Measurements from ENCODE around the gene PIEZO2.

PIEZO2 gene

DNA sequence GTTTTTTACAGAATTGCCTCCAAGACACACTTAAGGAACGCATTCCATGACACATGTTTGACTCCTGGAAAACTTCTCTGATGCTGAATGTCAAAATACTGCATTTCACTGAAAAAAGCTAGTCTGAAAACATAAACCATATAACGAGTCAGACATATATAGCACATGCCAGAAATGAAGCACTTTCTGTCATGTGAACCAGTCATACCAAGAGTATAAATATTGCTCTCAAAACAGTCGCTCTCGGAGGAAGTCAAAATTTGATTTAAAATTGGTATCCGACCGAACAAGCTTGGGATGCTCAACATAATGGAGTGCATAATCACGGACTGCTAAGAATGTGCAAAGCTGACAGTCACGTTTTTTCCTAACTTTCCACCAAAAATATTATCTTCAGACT lies 115.9 kb downstream of the PIEZO2 start:
- FAIRE-seq, result no peak
- DNase-seq (ENCODE audit: insufficient read length, low spot score), result no peak
- TF ChIP-seq POLR2AphosphoS5 (IDR thresholded peaks at IDR 0.05; ENCODE audit: low read depth, low read length) (no peak), SPI1 (IDR thresholded peaks at IDR 0.05; ENCODE audit: low read depth, low read length) (peak; percentile 21; the same call in 1 of the 2 replicates)

DNA sequence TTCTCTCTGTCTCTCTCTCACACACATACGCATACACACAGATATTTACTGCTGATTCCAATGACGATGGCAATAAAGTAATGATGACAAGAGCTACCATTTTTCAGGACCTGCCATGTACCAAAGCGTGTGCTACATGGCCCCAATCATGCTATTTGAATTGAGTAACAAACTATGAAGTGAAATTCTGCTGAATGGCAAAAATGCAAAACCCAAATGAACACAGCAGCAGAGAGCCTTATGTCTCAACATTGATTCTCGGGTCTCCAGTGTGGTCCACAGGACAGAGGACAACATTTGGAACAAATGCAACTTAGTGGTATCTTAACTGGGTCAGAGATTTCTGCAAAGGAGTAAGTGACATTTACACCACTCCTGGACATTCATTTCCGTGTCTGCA lies 117.4 kb downstream of the PIEZO2 start:
- FAIRE-seq (no peak), DNase-seq (ENCODE audit: insufficient read length, low spot score) (no peak)
- TF ChIP-seq POU2F2 (IDR thresholded peaks at IDR 0.05; ENCODE audit: low read depth, low read length) (no peak), SPI1 (IDR thresholded peaks at IDR 0.05; ENCODE audit: low read depth, low read length) (no peak), POLR2AphosphoS5 (IDR thresholded peaks at IDR 0.05; ENCODE audit: low read depth, low read length) (no peak), TAF1 (IDR thresholded peaks at IDR 0.05; ENCODE audit: low read depth, low read length) (no peak), POLR2A (IDR thresholded peaks at IDR 0.05; ENCODE audit: low read depth, low read length) (no peak), PAX5 (IDR thresholded peaks at IDR 0.05; ENCODE audit: insufficient read depth, low read length, severe bottlenecking) (no peak)

DNA sequence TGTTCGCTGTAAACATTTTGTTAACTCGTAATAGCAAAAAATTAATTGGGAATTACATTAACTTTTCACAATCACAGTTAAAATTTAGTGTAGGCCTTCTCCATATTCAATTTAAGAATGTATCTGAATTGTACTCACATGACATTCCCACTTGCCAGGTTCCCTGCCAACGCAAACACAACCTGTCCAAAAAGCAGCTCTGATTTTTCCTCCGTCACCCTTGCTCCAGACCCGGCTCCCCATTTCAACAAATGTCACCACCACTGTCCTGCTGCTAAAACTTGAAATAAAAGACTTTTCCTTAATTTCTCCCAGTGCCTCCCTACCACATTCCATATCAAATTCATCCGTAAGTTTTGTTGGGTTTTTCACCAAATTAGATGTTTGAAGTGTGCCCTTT lies 120.3 kb downstream of the PIEZO2 start:
- no peak for TF ChIP-seq POLR2A (IDR thresholded peaks at IDR 0.05; ENCODE audit: low read depth, low read length)
- no peak for TF ChIP-seq TAF1 (IDR thresholded peaks at IDR 0.05; ENCODE audit: low read depth, low read length)
- no peak for TF ChIP-seq POLR2AphosphoS5 (IDR thresholded peaks at IDR 0.05; ENCODE audit: low read depth, low read length)
- TF ChIP-seq SPI1 (IDR thresholded peaks at IDR 0.05; ENCODE audit: low read depth, low read length), result no peak
- TF ChIP-seq POU2F2 (IDR thresholded peaks at IDR 0.05; ENCODE audit: low read depth, low read length), result no peak
- no peak for TF ChIP-seq PAX5 (IDR thresholded peaks at IDR 0.05; ENCODE audit: insufficient read depth, low read length, severe bottlenecking)
- no peak for DNase-seq (ENCODE audit: insufficient read length, low spot score)
- no peak for FAIRE-seq

DNA sequence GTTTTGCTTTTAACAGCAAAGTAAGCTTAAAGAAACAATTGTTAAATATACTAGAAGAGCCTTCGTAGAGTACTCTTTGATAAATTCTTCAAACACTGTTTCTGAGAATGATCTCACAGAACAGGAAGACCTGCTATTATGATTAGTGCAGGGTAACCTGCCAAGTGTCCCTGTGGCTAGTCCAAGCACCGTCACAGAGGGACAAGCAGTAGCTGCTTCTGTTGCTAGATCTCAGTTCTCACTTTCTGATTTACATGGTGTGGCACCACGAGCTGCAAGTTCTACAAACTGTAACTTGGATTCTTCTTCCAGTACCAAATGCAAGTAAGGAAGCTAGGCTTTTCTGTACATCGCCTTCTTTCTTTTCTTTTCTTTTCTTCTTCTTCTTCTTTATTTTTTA lies 121.5 kb downstream of the PIEZO2 start:
- FAIRE-seq, result peak; percentile 96

DNA sequence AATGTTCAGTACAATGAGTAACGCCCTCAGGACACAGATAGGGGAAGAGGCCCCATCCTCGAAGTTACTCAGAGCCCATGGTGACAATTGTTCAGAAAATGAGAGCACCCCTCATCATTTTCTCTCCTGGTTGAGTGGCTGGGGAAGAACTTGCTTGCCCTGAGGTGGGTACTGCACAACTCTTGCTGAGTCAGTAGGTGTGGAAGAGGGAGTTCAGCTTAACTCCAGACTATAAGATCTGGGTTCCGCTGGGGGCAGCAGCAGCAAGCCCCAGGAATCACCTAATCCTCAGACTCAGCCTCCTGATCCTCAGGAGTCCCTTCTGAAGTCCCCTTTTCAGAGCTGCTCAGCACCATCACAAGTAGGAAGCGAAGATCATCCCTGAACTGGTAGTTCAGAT lies 123.7 kb downstream of the PIEZO2 start:
- no peak for DNase-seq (ENCODE audit: insufficient read length, low spot score)
- TF ChIP-seq PAX5 (IDR thresholded peaks at IDR 0.05; ENCODE audit: insufficient read depth, low read length, severe bottlenecking) (no peak), POLR2AphosphoS5 (IDR thresholded peaks at IDR 0.05; ENCODE audit: low read depth, low read length) (no peak), POU2F2 (IDR thresholded peaks at IDR 0.05; ENCODE audit: low read depth, low read length) (no peak), POLR2A (IDR thresholded peaks at IDR 0.05; ENCODE audit: low read depth, low read length) (no peak), TAF1 (IDR thresholded peaks at IDR 0.05; ENCODE audit: low read depth, low read length) (no peak), SPI1 (IDR thresholded peaks at IDR 0.05; ENCODE audit: low read depth, low read length) (no peak)
- no peak for FAIRE-seq

More for the DNA sequence above, 121.5 kb downstream of the PIEZO2 start:
- TF ChIP-seq POU2F2 (IDR thresholded peaks at IDR 0.05; ENCODE audit: low read depth, low read length) (no peak), SPI1 (IDR thresholded peaks at IDR 0.05; ENCODE audit: low read depth, low read length) (peak; percentile 71), POLR2AphosphoS5 (IDR thresholded peaks at IDR 0.05; ENCODE audit: low read depth, low read length) (0 out of 2 replicates have a peak, but pooled peaks have one; percentile 33), PAX5 (IDR thresholded peaks at IDR 0.05; ENCODE audit: insufficient read depth, low read length, severe bottlenecking) (no peak)
- DNase-seq (ENCODE audit: insufficient read length, low spot score), result peak; percentile 39

DNA sequence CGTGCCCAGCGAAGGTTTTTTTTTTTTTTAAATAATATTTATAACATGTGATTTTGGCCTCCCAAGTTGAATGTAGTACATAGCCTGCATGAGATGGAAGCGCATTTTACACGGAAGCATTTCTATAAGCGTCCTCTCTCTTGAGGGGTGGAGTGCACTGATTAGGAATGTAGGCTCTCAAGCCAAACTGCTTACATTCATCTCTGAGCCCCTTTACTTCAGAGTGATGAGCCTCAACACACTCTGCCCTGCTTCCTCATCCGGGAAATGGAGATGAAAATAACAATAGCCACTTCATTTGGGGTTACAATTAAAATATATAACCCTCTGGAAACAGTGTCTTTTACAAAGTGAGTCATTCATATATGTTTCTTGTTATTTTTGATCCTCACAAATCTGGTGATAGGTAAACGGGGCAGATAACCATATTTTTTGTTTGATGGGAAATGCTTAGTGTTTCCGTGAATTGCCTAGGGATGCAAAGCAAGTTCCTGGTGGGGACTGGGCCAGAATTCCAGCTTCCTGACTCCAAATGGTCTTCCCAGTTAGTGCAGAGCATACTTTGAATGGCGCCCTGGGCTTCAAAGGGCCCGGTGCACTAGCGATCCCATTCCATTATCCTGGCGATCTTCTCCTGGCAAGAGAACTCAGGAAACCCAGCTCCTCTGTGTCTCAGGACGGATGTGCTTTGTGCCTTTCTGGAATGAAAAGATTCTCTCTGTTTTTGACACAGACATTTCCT lies 124.3 kb downstream of the PIEZO2 start:
- no peak for TF ChIP-seq TAF1 (IDR thresholded peaks at IDR 0.05; ENCODE audit: low read depth, low read length)
- no peak for TF ChIP-seq POLR2A (IDR thresholded peaks at IDR 0.05; ENCODE audit: low read depth, low read length)
- TF ChIP-seq POLR2AphosphoS5 (IDR thresholded peaks at IDR 0.05; ENCODE audit: low read depth, low read length), result no peak
- no peak for TF ChIP-seq PAX5 (IDR thresholded peaks at IDR 0.05; ENCODE audit: insufficient read depth, low read length, severe bottlenecking)
- no peak for TF ChIP-seq SPI1 (IDR thresholded peaks at IDR 0.05; ENCODE audit: low read depth, low read length)
- no peak for TF ChIP-seq POU2F2 (IDR thresholded peaks at IDR 0.05; ENCODE audit: low read depth, low read length)
- FAIRE-seq, result no peak
- DNase-seq (ENCODE audit: insufficient read length, low spot score), result no peak

DNA sequence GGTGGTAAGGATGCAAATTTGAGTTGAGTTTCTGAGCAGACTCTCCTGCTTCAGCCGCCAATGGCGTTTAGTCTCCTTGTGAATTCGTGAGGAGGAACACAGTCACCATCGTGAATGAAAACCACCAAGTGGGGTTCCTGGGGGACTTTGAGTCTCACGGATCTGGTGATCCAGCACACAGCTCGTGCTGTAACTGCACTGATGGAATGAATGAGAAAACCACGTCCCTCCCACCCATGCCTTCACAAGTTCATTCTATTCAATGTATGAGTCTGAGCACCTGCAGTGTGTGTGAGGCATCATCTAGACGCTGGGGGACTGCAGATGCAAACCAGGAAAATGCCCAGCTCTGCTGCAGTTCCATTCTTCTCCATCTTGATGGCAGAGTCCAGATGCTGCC lies 127.9 kb downstream of the PIEZO2 start:
- TF ChIP-seq POLR2A (IDR thresholded peaks at IDR 0.05; ENCODE audit: low read depth, low read length) (no peak), POU2F2 (IDR thresholded peaks at IDR 0.05; ENCODE audit: low read depth, low read length) (peak; percentile 44; the same call in 1 of the 2 replicates)
- peak; percentile 48 for FAIRE-seq
- DNase-seq (ENCODE audit: insufficient read length, low spot score), result no peak

DNA sequence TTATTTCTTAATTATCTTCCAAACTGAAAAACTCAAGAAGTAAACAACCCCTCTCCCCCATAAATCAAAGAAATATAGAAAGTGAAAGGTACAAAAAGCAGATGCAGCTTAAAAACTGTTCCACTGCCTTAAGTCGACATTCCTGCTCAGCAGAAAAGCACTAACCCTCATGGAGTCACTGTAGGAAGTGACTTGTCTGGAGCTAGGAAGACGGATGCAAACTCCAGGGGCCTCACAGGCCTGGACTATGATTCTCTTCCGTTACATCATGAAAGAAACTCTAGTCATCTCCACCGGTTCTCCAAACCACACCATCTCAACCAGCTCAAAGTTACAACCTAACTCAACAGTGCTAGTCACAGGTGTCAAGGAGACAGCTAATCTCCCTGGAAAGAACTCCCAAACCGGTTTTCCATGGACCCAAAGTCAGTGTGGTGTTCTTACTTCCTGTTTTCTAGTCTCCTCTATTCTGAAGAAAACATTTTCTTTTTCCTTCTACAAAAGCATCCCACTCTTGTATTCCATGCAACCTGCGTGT lies 128.4 kb downstream of the PIEZO2 start:
- no peak for DNase-seq (ENCODE audit: insufficient read length, low spot score)
- peak; percentile 26 for FAIRE-seq
- TF ChIP-seq POLR2AphosphoS5 (IDR thresholded peaks at IDR 0.05; ENCODE audit: low read depth, low read length) (no peak), TAF1 (IDR thresholded peaks at IDR 0.05; ENCODE audit: low read depth, low read length) (no peak), SPI1 (IDR thresholded peaks at IDR 0.05; ENCODE audit: low read depth, low read length) (no peak), POLR2A (IDR thresholded peaks at IDR 0.05; ENCODE audit: low read depth, low read length) (no peak), POU2F2 (IDR thresholded peaks at IDR 0.05; ENCODE audit: low read depth, low read length) (no peak), PAX5 (IDR thresholded peaks at IDR 0.05; ENCODE audit: insufficient read depth, low read length, severe bottlenecking) (no peak)

DNA sequence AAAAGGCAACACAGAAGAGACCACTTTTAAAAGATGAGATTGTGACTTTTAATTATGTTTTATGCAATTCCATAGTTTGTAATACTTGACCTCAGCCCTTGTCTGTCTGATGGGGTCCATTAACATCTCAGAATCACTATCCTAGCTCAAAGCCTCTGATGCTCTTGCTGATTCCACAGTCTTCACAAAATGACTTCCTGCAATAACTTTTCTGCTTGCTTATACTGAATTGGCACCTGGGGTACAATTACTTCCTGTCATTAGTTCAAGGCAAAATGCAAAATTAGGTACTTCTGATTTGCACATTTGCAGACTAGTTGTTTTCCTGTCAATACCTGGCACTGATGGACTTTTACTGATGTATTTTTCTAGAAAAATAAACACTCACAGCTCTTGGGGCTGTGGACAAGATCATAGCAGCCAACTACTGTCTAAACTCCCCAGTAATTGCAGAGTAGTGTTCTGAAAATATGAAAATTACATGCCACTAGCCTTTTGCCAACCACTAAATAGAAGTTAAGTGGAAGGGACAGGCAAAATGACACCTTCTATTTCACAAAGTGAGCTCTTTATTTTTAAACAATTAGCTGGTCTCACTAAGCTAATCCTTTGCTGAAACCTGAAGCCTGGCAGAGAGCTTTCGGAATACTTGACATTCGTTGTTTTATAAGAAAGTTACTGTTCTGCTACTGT lies 129.1 kb downstream of the PIEZO2 start:
- TF ChIP-seq POLR2AphosphoS5 (IDR thresholded peaks at IDR 0.05; ENCODE audit: low read depth, low read length) (no peak), POU2F2 (IDR thresholded peaks at IDR 0.05; ENCODE audit: low read depth, low read length) (no peak), TAF1 (IDR thresholded peaks at IDR 0.05; ENCODE audit: low read depth, low read length) (no peak), POLR2A (IDR thresholded peaks at IDR 0.05; ENCODE audit: low read depth, low read length) (no peak), SPI1 (IDR thresholded peaks at IDR 0.05; ENCODE audit: low read depth, low read length) (no peak), PAX5 (IDR thresholded peaks at IDR 0.05; ENCODE audit: insufficient read depth, low read length, severe bottlenecking) (no peak)
- FAIRE-seq, result peak; percentile 45
- DNase-seq (ENCODE audit: insufficient read length, low spot score), result no peak

All from GM12891 (cell line).